Measurements from ENCODE around the gene C1QL1. TPM values are rescaled to one million over a fixed set of nuclear protein-coding genes. Genes with fewer than 3 reads are reported as not detected.
A peak's percentile ranks its signal among the peaks of the same experiment; 100 is the strongest.

The C1QL1 gene
- total and polyA plus RNA-seq, 9 of the 15 experiments (the other 6 are each of a cell fraction or from before 2014, with no cell fraction given), result 0.07 to 0.12 (median 0.09) TPM; not detected in 6

DNA sequence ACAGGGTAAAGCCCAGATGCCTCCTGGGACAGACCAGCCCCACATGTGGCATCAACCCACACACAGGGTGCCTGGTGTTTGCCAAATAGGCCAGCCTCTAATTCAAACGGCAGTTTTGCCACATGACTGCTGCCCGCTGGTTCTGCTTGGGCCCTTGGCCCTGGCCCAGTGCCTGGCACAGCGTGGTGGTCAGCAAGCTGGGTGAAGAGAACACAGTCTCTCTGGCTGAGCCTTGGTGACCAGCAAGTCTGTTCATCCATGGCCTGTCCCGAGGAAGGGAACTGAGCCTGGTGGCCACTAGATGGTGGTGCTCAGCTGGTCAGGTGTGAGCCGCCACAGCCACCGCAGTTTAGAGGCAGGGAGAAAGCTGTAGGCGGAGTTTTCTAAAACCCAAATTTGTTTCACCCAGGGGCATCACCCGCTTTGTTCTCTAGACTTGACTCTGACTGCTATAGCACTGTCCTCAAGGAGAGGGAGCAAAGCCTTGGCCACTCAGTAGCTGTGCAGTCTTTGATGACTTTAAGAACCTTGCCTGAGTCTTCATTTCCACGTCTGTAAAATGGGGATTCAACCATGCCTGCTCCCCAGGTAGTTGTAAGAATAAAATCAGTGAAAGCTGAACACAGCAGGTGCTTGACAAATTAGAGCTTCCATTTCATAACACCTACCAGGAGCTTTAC, 48.1 kb downstream of the C1QL1 start (continued):
- peak; percentile 83 for TF ChIP-seq BCOR (IDR thresholded peaks at IDR 0.05)
- no peak for TF ChIP-seq SRSF7 (optimal IDR thresholded peaks at IDR 0.05; ENCODE audit: low read depth, low read length)
- TF ChIP-seq, protein P1, sequence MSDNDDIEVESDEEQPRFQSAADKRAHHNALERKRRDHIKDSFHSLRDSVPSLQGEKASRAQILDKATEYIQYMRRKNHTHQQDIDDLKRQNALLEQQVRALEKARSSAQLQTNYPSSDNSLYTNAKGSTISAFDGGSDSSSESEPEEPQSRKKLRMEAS (CRISPR knock-in tag; IDR thresholded peaks at IDR 0.05), result no peak
- TF ChIP-seq YY1 (IDR thresholded peaks at IDR 0.05; ENCODE audit: borderline replicate concordance in 1 of 3, control insufficient read depth in 1 of 3, extremely low read depth in 1 of 3, insufficient read depth in 3 of 3, insufficient read length in 1 of 3, insufficient replicate concordance in 2 of 3, low read depth in 1 of 3, low read length in 2 of 3), result peak in 1 of 3 experiments; percentile 31
- 0 out of 2 replicates have a peak, but pooled peaks have one; percentile 29 for TF ChIP-seq ATF7 (IDR thresholded peaks at IDR 0.05)
- no peak for TF ChIP-seq COPS2 (conservative IDR thresholded peaks at IDR 0.05)
- TF ChIP-seq CREM (IDR thresholded peaks at IDR 0.05; ENCODE audit: low read depth), result 0 out of 2 replicates have a peak, but pooled peaks have one; percentile 4
- no peak for TF ChIP-seq MIER1 (IDR thresholded peaks at IDR 0.05; ENCODE audit: low read depth)
- TF ChIP-seq, protein P2, sequence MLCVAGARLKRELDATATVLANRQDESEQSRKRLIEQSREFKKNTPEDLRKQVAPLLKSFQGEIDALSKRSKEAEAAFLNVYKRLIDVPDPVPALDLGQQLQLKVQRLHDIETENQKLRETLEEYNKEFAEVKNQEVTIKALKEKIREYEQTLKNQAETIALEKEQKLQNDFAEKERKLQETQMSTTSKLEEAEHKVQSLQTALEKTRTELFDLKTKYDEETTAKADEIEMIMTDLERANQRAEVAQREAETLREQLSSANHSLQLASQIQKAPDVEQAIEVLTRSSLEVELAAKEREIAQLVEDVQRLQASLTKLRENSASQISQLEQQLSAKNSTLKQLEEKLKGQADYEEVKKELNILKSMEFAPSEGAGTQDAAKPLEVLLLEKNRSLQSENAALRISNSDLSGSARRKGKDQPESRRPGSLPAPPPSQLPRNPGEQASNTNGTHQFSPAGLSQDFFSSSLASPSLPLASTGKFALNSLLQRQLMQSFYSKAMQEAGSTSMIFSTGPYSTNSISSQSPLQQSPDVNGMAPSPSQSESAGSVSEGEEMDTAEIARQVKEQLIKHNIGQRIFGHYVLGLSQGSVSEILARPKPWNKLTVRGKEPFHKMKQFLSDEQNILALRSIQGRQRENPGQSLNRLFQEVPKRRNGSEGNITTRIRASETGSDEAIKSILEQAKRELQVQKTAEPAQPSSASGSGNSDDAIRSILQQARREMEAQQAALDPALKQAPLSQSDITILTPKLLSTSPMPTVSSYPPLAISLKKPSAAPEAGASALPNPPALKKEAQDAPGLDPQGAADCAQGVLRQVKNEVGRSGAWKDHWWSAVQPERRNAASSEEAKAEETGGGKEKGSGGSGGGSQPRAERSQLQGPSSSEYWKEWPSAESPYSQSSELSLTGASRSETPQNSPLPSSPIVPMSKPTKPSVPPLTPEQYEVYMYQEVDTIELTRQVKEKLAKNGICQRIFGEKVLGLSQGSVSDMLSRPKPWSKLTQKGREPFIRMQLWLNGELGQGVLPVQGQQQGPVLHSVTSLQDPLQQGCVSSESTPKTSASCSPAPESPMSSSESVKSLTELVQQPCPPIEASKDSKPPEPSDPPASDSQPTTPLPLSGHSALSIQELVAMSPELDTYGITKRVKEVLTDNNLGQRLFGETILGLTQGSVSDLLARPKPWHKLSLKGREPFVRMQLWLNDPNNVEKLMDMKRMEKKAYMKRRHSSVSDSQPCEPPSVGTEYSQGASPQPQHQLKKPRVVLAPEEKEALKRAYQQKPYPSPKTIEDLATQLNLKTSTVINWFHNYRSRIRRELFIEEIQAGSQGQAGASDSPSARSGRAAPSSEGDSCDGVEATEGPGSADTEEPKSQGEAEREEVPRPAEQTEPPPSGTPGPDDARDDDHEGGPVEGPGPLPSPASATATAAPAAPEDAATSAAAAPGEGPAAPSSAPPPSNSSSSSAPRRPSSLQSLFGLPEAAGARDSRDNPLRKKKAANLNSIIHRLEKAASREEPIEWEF (CRISPR knock-in tag; IDR thresholded peaks at IDR 0.05), result no peak
- TF ChIP-seq, protein P3, sequence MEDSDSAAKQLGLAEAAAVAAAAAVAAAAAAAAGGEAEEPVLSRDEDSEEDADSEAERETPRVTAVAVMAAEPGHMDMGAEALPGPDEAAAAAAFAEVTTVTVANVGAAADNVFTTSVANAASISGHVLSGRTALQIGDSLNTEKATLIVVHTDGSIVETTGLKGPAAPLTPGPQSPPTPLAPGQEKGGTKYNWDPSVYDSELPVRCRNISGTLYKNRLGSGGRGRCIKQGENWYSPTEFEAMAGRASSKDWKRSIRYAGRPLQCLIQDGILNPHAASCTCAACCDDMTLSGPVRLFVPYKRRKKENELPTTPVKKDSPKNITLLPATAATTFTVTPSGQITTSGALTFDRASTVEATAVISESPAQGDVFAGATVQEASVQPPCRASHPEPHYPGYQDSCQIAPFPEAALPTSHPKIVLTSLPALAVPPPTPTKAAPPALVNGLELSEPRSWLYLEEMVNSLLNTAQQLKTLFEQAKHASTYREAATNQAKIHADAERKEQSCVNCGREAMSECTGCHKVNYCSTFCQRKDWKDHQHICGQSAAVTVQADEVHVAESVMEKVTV (CRISPR knock-in tag; IDR thresholded peaks at IDR 0.05), result peak; percentile 58; the same call in 1 of the 2 replicates
- no peak for TF ChIP-seq TOE1 (IDR thresholded peaks at IDR 0.05; ENCODE audit: borderline replicate concordance)
- 0 out of 2 replicates have a peak, but pooled peaks have one; percentile 35 for TF ChIP-seq TOE1 (CRISPR knock-in tag; IDR thresholded peaks at IDR 0.05; ENCODE audit: borderline replicate concordance, low read depth)
- TF ChIP-seq KLF16 (IDR thresholded peaks at IDR 0.05), result no peak
- TF ChIP-seq, protein P4, sequence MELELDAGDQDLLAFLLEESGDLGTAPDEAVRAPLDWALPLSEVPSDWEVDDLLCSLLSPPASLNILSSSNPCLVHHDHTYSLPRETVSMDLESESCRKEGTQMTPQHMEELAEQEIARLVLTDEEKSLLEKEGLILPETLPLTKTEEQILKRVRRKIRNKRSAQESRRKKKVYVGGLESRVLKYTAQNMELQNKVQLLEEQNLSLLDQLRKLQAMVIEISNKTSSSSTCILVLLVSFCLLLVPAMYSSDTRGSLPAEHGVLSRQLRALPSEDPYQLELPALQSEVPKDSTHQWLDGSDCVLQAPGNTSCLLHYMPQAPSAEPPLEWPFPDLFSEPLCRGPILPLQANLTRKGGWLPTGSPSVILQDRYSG (tag; conservative IDR thresholded peaks at IDR 0.05; ENCODE audit: low read depth), result no peak
- no peak for TF ChIP-seq MEF2D (tag; conservative IDR thresholded peaks at IDR 0.05; ENCODE audit: low read depth)

Measured in K562 (cell line).